ENCODE measurements around the gene BUB1.
"Not testable (repeated sequence)": the region's sequence is repeated elsewhere in the genome, so short reads cannot be mapped to it uniquely, and the experiment has no call there.

BUB1 gene

GRCh38 chr2:110613927-110614326, 63.9 kb downstream of the BUB1 start:
- DNase-seq; intact Hi-C loops (cut with DNase I): not testable (repeated sequence)

- intact Hi-C loops (cut with DNase I): not testable (repeated sequence)
These were observed 67.1 kb downstream of the BUB1 start for GRCh38 chr2:110610613-110611250.

GRCh38 chr2:110609843-110610612, 67.8 kb downstream of the BUB1 start:
- DNase-seq: peak in 7 of 42 donors; percentile 0 to 36 (median 14)
- intact Hi-C loops (cut with DNase I): not testable (repeated sequence)

More at GRCh38 chr2:110610613-110611250, 67.1 kb downstream of the BUB1 start:
- peak in 9 of 42 donors; percentile 0 to 35 (median 17) for DNase-seq

GRCh38 chr2:110608788-110609502, 68.9 kb downstream of the BUB1 start:
- intact Hi-C loops (cut with DNase I); DNase-seq: not testable (repeated sequence)

GRCh38 chr2:110605057-110605456, 72.8 kb downstream of the BUB1 start:
- peak in 11 of 42 donors; percentile 0 to 40 (median 9) for DNase-seq
- intact Hi-C loops (cut with DNase I): not testable (repeated sequence)

GRCh38 chr2:110603917-110604591, 73.8 kb downstream of the BUB1 start:
- DNase-seq; intact Hi-C loops (cut with DNase I): not testable (repeated sequence)

- DNase-seq: not testable (repeated sequence)
These were observed 75.7 kb downstream of the BUB1 start for GRCh38 chr2:110602139-110602538.

GRCh38 chr2:110591973-110592372, 85.9 kb downstream of the BUB1 start:
- DNase-seq; intact Hi-C loops (cut with DNase I): not testable (repeated sequence)

More at GRCh38 chr2:110602139-110602538, 75.7 kb downstream of the BUB1 start:
- intact Hi-C loops (cut with DNase I): not testable (repeated sequence)

GRCh38 chr2:110589677-110590330, 88.1 kb downstream of the BUB1 start:
- DNase-seq; intact Hi-C loops (cut with DNase I): not testable (repeated sequence)

- DNase-seq; intact Hi-C loops (cut with DNase I): not testable (repeated sequence)
These were observed 89.3 kb downstream of the BUB1 start for GRCh38 chr2:110588520-110588919.
